Lung microvascular endothelial cell (primary cell): ENCODE results near the gene DKKL1. TPM values are rescaled to one million over a fixed set of nuclear protein-coding genes. Genes with fewer than 3 reads are reported as not detected.

Experiments used
- DNase-seq, 2 donors: peaks; one replicate each; pipeline versions ENCODE4 v3.0.0 to v3.0.0-alpha.2; 2010; ENCODE audit warnings: low read depth in 2 of 2
- total RNA-seq: library from RNA; depleted of rRNA; stranded (reverse); fragments of >200 nt; gene quantifications from 2 replicates; pipeline ENCODE4 v1.2.1, GENCODE V29; 2014

Gene DKKL1
- total RNA-seq, 1 donor from 2014 or later = 0.40 TPM

- peak; percentile 42 to 62 for DNase-seq
Measured at GRCh38 chr19:49422407-49423070, 58.9 kb downstream of the DKKL1 start.

GRCh38 chr19:49423071-49423984 lies 59.7 kb downstream of the DKKL1 start, which contains the start of gene PTH2:
Gene PTH2 (minus strand): TSS chr19:49423441. CDS start chr19:49423339, 102 bp downstream.
- no peak for DNase-seq

GRCh38 chr19:49423985-49424303 lies 60.3 kb downstream of the DKKL1 start:
- DNase-seq = no peak

Other genes starting within 250 kb of the DKKL1 start
- 1.6 and 2.2 TPM in 2 replicates for gene LIN7B, start 249.5 kb upstream of the DKKL1 start, total RNA-seq
- 0.22 and 0.40 TPM in 2 replicates for gene C19orf73, start 244.7 kb upstream of the DKKL1 start, total RNA-seq
- gene PPFIA3, start 244.3 kb upstream of the DKKL1 start, total RNA-seq = 1.6 and 2.8 TPM in 2 replicates
- gene HRC, start 208.5 kb upstream of the DKKL1 start, total RNA-seq = not detected in 2 replicates
- gene TRPM4, start 206.1 kb upstream of the DKKL1 start, total RNA-seq = 9.5 and 10.7 TPM in 2 replicates
- gene SLC6A16, start 38.7 kb upstream of the DKKL1 start, total RNA-seq = 0.20 and 0.22 TPM in 2 replicates
- not detected in 2 replicates for gene CD37, start 28.5 kb upstream of the DKKL1 start, total RNA-seq
- 51.4 and 57.1 TPM in 2 replicates for gene TEAD2, start 1.5 kb upstream of the DKKL1 start, total RNA-seq
- gene KASH5, start 24.4 kb downstream of the DKKL1 start, total RNA-seq = not detected in 2 replicates
- not detected in 2 replicates for gene PTH2, start 59.6 kb downstream of the DKKL1 start, total RNA-seq
- gene GFY, start 61.5 kb downstream of the DKKL1 start, total RNA-seq = not detected in 2 replicates
- gene SLC17A7, start 77.7 kb downstream of the DKKL1 start, total RNA-seq = under 0.01 and 0.20 TPM in 2 replicates
- gene PIH1D1, start 87.9 kb downstream of the DKKL1 start, total RNA-seq = 115 and 140 TPM in 2 replicates
- 32.3 and 49.6 TPM in 2 replicates for gene ALDH16A1, start 89.3 kb downstream of the DKKL1 start, total RNA-seq
- gene FLT3LG, start 110.3 kb downstream of the DKKL1 start, total RNA-seq = 0.79 and 0.87 TPM in 2 replicates
- gene RPL13A, start 123.7 kb downstream of the DKKL1 start, total RNA-seq = 3,685 and 3,947 TPM in 2 replicates
- 2,677 and 3,620 TPM in 2 replicates for gene RPS11, start 132.6 kb downstream of the DKKL1 start, total RNA-seq
- gene FCGRT, start 148.8 kb downstream of the DKKL1 start, total RNA-seq = 72.6 and 193 TPM in 2 replicates
- gene RCN3, start 164.1 kb downstream of the DKKL1 start, total RNA-seq = 6.3 and 13.3 TPM in 2 replicates
- gene NOSIP, start 216.7 kb downstream of the DKKL1 start, total RNA-seq = 87.6 and 105 TPM in 2 replicates
- 4.6 and 12.5 TPM in 2 replicates for gene PRRG2, start 217.4 kb downstream of the DKKL1 start, total RNA-seq
- 1.1 and 2.0 TPM in 2 replicates for gene PRR12, start 227.3 kb downstream of the DKKL1 start, total RNA-seq